Loucy (cell line): ENCODE measurements around the gene MT1A.

Experiments used
- H2AFZ ChIP-seq: fragments of 200-600 bp; sonication (generic); 2 replicates; pipeline ENCODE4 v1.6.0; 2016; ENCODE audit warnings: antibody characterized with exemption, mild to moderate bottlenecking, low read length, moderate library complexity
- H3F3A ChIP-seq: fragments of 200-600 bp; 2 replicates; pipeline ENCODE4 v1.6.0; 2016; ENCODE audit warnings: antibody characterized with exemption, low read depth, mild to moderate bottlenecking
- H3K27me3 ChIP-seq: fragments of 200-600 bp; sonication (generic); 2 replicates; pipeline ENCODE4 v1.6.1; 2014; ENCODE audit warnings: low read length, mild to moderate bottlenecking; ENCODE audit not compliant: insufficient read depth, poor library complexity, severe bottlenecking
- H3K36me3 ChIP-seq: fragments of 200-600 bp; sonication (generic); 2 replicates; pipeline ENCODE4 v1.6.1; 2016; ENCODE audit warnings: low read length; ENCODE audit not compliant: insufficient read depth
- H3K4me1 ChIP-seq: fragments of 200-600 bp; sonication (generic); 2 replicates; pipeline ENCODE4 v1.5.1; 2014; ENCODE audit warnings: low read length, mild to moderate bottlenecking; ENCODE audit not compliant: insufficient read depth, poor library complexity, severe bottlenecking
- H3K4me2 ChIP-seq: fragments of 200-600 bp; sonication (generic); 2 replicates; pipeline ENCODE4 v1.6.0; 2014; ENCODE audit warnings: antibody characterized with exemption, low read length, low read depth, mild to moderate bottlenecking; ENCODE audit not compliant: poor library complexity, severe bottlenecking
- H3K4me3 ChIP-seq: fragments of 200-600 bp; sonication (generic); 2 replicates; pipeline ENCODE4 v1.5.1; 2014; ENCODE audit warnings: low read length, mild to moderate bottlenecking, mixed read lengths; ENCODE audit not compliant: poor library complexity, severe bottlenecking
- H3K79me2 ChIP-seq: fragments of 200-600 bp; sonication (generic); 2 replicates; pipeline ENCODE4 v1.6.1; 2014; ENCODE audit warnings: low read length; ENCODE audit not compliant: insufficient read depth
- H3K9ac ChIP-seq: fragments of 200-600 bp; sonication (generic); 2 replicates; pipeline ENCODE4 v1.6.0; 2014; ENCODE audit warnings: mild to moderate bottlenecking, low read depth, low read length, moderate library complexity; ENCODE audit not compliant: poor library complexity, severe bottlenecking
- H3K9me2 ChIP-seq: fragments of 200-600 bp; sonication (generic); replicated peaks from 2 replicates; pipeline ENCODE4 v1.6.1; 2016; ENCODE audit warnings: low read depth, low read length, mixed read lengths
- H3K9me3 ChIP-seq: fragments of 200-600 bp; sonication (generic); 2 replicates; pipeline ENCODE4 v1.6.1; 2014; ENCODE audit warnings: mild to moderate bottlenecking, antibody characterized with exemption, low read length, low read depth; ENCODE audit not compliant: insufficient read depth
- H4K20me1 ChIP-seq: fragments of 200-600 bp; sonication (generic); 2 replicates; pipeline ENCODE4 v1.6.0; 2014; ENCODE audit warnings: antibody characterized with exemption, low read length, mild to moderate bottlenecking; ENCODE audit not compliant: insufficient read depth, poor library complexity, severe bottlenecking
- CTCF ChIP-seq: fragments of 200-600 bp; sonication (generic); conservative IDR thresholded peaks from 2 replicates; pipeline ENCODE4 v1.5.1; 2014; ENCODE audit warnings: mild to moderate bottlenecking, antibody characterized with exemption, low read length
- EZH2phosphoT487 ChIP-seq: fragments of 200-600 bp; IDR thresholded peaks from 2 replicates; pipeline ENCODE4 v1.6.1; 2018; ENCODE audit warnings: antibody characterized with exemption, mild to moderate bottlenecking, moderate library complexity, borderline replicate concordance

MT1A gene

GRCh38 chr16:56628486-56629350, 9.7 kb upstream of the MT1A start:
- H3K79me2 ChIP-seq = no peaks in the 10 kb centered on the region
- no peak overlapping the region for H3K4me2 ChIP-seq
- no peaks in the 10 kb centered on the region for H3K9me3 ChIP-seq
- no peaks in the 10 kb centered on the region for H3K36me3 ChIP-seq
- H3K27me3 ChIP-seq = no peaks in the 10 kb centered on the region
- no peak overlapping the region for H3K4me3 ChIP-seq
- TF ChIP-seq EZH2phosphoT487 = no peak
- no peak for TF ChIP-seq CTCF
- no peak overlapping the region for H2AFZ ChIP-seq
- H3K9me2 ChIP-seq = no peaks in the 10 kb centered on the region
- no peaks in the 10 kb centered on the region for H4K20me1 ChIP-seq
- no peaks in the 10 kb centered on the region for H3F3A ChIP-seq
- H3K9ac ChIP-seq = no peak overlapping the region
- H3K4me1 ChIP-seq = no peaks in the 10 kb centered on the region

GRCh38 chr16:56629531-56629930, 8.9 kb upstream of the MT1A start:
- Histone ChIP-seq H3K4me1 (no peaks in the 10 kb centered on the region), H3K36me3 (no peaks in the 10 kb centered on the region), H3K27me3 (no peaks in the 10 kb centered on the region), H3K9me3 (no peaks in the 10 kb centered on the region), H3K9me2 (no peaks in the 10 kb centered on the region), H3K9ac (no peak overlapping the region), H4K20me1 (no peaks in the 10 kb centered on the region), H2AFZ (no peak overlapping the region), H3F3A (no peaks in the 10 kb centered on the region), H3K4me2 (no peak overlapping the region), H3K79me2 (no peaks in the 10 kb centered on the region), H3K4me3 (no peak overlapping the region)
- no peak for TF ChIP-seq CTCF
- TF ChIP-seq EZH2phosphoT487 = no peak

- Histone ChIP-seq H3F3A (no peaks in the 10 kb centered on the region), H3K4me1 (no peaks in the 10 kb centered on the region), H3K4me2 (no peak overlapping the region), H3K27me3 (no peaks in the 10 kb centered on the region), H3K9ac (no peak overlapping the region), H4K20me1 (no peaks in the 10 kb centered on the region), H3K36me3 (no peaks in the 10 kb centered on the region), H2AFZ (no peak overlapping the region), H3K9me2 (no peaks in the 10 kb centered on the region), H3K9me3 (no peaks in the 10 kb centered on the region), H3K79me2 (no peaks in the 10 kb centered on the region), H3K4me3 (no peak overlapping the region)
- no peak for TF ChIP-seq CTCF
- TF ChIP-seq EZH2phosphoT487 = no peak
Measured at GRCh38 chr16:56630134-56630533, 8.3 kb upstream of the MT1A start.
